Fibroblast of lung (primary cell): ENCODE results near the gene RNF227. TPM values are rescaled to one million over a fixed set of nuclear protein-coding genes. Genes with fewer than 3 reads are reported as not detected.
A peak's percentile ranks its signal among the peaks of the same experiment; 100 is the strongest.
"Not testable (repeated sequence)": the region's sequence is repeated elsewhere in the genome, so short reads cannot be mapped to it uniquely, and the experiment has no call there.

Experiments
- DNase-seq, 2 donors: peaks; one replicate each; pipeline versions ENCODE4 v3.0.0 to v3.0.0-alpha.2; 2010; ENCODE audit warnings: low read depth in 2 of 2
- H2AFZ ChIP-seq: 2 replicates; pipeline ENCODE4 v1.5.1; 2012; ENCODE audit warnings: low read length, control low read depth, inconsistent platforms
- H3K27ac ChIP-seq: 2 replicates; pipeline ENCODE4 v1.5.1; 2011; ENCODE audit warnings: low read length, control low read depth; ENCODE audit not compliant: insufficient read depth
- H3K27me3 ChIP-seq: 2 replicates; pipeline ENCODE4 v1.5.1; 2011; ENCODE audit warnings: mild to moderate bottlenecking, low read length; ENCODE audit not compliant: control insufficient read depth, insufficient read depth
- H3K36me3 ChIP-seq: 2 replicates; pipeline ENCODE4 v1.5.1; 2011; ENCODE audit warnings: low read length; ENCODE audit not compliant: control insufficient read depth, insufficient read depth
- H3K4me1 ChIP-seq: 2 replicates; pipeline ENCODE4 v1.5.1; 2011; ENCODE audit warnings: low read length; ENCODE audit not compliant: control insufficient read depth, insufficient read depth; ENCODE audit errors: extremely low read depth
- H3K4me2 ChIP-seq: 2 replicates; pipeline ENCODE4 v1.5.1; 2011; ENCODE audit warnings: low read length, control low read depth; ENCODE audit not compliant: insufficient read depth; ENCODE audit errors: extremely low read depth
- H3K4me3 ChIP-seq, 4 experiments: fragments of 200-600 bp in 1 of 4; sonication (generic) in 1 of 4; replicated peaks in 1 of 4; 2 replicates each; pipeline ENCODE4 v1.5.1; 2011 to 2016; ENCODE audit warnings: low read length in 4 of 4, low read depth in 3 of 4, mild to moderate bottlenecking in 3 of 4, control low read depth in 2 of 4, inconsistent platforms in 1 of 4, mixed read lengths in 1 of 4; ENCODE audit not compliant: insufficient read depth in 1 of 4; ENCODE audit errors: control extremely low read depth in 1 of 4
- H3K79me2 ChIP-seq: 2 replicates; pipeline ENCODE4 v1.5.1; 2012; ENCODE audit warnings: mild to moderate bottlenecking, low read length, inconsistent platforms; ENCODE audit not compliant: control insufficient read depth, insufficient read depth
- H3K9ac ChIP-seq: 2 replicates; pipeline ENCODE4 v1.5.1; 2011; ENCODE audit warnings: mild to moderate bottlenecking, low read length, control low read depth; ENCODE audit not compliant: insufficient read depth
- H3K9me3 ChIP-seq: 2 replicates; pipeline ENCODE4 v1.5.1; 2012; ENCODE audit warnings: low read depth, low read length; ENCODE audit not compliant: control insufficient read depth, insufficient read depth
- H4K20me1 ChIP-seq: 2 replicates; pipeline ENCODE4 v1.5.1; 2011; ENCODE audit warnings: low read length; ENCODE audit not compliant: control insufficient read depth, insufficient read depth; ENCODE audit errors: extremely low read depth
- EZH2 ChIP-seq: IDR thresholded peaks from 2 replicates; pipeline ENCODE4 v1.5.1; 2012; ENCODE audit warnings: low read length, control low read depth, mild to moderate bottlenecking; ENCODE audit errors: missing control alignments
- polyA plus RNA-seq, 2 donors: library from polyadenylated mRNA; depleted of rRNA in 1 of 2; stranded (reverse) in 1 of 2; unstranded in 1 of 2; fragments of >200 nt; gene quantifications; 2 replicates each; pipeline ENCODE4 v1.2.1, GENCODE V29; 2011 to 2012; ENCODE audit warnings: missing spikeins in 1 of 2
- total RNA-seq: library from RNA; depleted of rRNA; stranded (reverse); fragments of >200 nt; gene quantifications from 2 replicates; pipeline ENCODE4 v1.2.1, GENCODE V29; 2014
- TF ChIP-seq, protein P1 (sequence below), 2 donors: IDR thresholded peaks in 1 of 2; conservative IDR thresholded peaks in 1 of 2; 1 replicate in 1 of 2; 2 replicates in 1 of 2; pipeline ENCODE4 v1.5.1; 2011 to 2012; ENCODE audit warnings: low read length in 2 of 2, control low read depth in 1 of 2, inconsistent platforms in 1 of 2, low read depth in 1 of 2, mild to moderate bottlenecking in 1 of 2

RNF227 gene
- total and polyA plus RNA-seq, 2 donors (not counting 1 experiment from before 2014, with no cell fraction given), result 1.8 to 2.8 TPM

DNA sequence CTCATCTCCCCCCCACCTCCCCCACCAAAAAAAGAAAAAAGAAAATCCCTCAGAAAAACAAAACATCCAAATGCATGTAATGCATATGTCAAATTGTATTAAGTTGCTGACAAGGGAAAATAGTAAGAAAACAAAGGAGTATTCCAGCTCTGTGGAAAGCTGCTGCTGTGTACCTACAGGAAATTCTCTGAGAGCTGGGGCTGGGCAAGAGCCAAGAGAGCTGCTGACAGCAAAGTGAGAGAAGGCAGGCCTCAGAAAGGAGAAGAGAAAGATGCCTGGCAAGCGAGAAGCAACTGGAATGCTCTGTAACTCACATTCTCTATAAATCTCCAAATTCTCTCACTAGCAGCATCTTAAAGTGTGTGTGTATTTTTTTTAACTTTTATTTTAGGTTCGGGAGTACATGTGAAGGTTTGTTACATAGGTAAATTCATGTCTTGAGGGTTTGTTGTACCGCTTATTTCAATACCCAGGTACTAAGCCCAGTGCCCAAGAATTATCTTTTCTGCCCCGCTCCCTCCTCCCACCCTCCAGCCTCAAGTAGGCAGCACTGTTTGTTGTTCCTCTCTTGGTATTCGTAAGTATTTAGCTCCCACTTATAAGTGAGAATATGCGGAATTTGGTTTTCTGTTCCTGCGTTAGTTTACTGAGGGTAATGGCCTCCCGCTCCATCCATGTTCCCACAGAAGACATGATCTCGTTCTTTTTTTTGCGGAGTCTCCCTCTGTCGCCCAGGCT lies 40.3 kb upstream of the RNF227 start:
- Histone ChIP-seq H3K27ac (no peak overlapping the region), H3K79me2 (no peaks in the 10 kb centered on the region), H3K4me1 (no peaks in the 10 kb centered on the region), H4K20me1 (no peaks in the 10 kb centered on the region), H3K27me3 (no peaks in the 10 kb centered on the region), H3K9ac (no peak overlapping the region), H2AFZ (no peak overlapping the region), H3K4me3 (no peak overlapping the region), H3K4me2 (no peak overlapping the region), H3K9me3 (no peaks in the 10 kb centered on the region), H3K36me3 (no peaks in the 10 kb centered on the region)
- TF ChIP-seq EZH2, result no peak
- TF ChIP-seq, protein P1, sequence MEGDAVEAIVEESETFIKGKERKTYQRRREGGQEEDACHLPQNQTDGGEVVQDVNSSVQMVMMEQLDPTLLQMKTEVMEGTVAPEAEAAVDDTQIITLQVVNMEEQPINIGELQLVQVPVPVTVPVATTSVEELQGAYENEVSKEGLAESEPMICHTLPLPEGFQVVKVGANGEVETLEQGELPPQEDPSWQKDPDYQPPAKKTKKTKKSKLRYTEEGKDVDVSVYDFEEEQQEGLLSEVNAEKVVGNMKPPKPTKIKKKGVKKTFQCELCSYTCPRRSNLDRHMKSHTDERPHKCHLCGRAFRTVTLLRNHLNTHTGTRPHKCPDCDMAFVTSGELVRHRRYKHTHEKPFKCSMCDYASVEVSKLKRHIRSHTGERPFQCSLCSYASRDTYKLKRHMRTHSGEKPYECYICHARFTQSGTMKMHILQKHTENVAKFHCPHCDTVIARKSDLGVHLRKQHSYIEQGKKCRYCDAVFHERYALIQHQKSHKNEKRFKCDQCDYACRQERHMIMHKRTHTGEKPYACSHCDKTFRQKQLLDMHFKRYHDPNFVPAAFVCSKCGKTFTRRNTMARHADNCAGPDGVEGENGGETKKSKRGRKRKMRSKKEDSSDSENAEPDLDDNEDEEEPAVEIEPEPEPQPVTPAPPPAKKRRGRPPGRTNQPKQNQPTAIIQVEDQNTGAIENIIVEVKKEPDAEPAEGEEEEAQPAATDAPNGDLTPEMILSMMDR (conservative IDR thresholded peaks at IDR 0.05 in 1 of 2, IDR thresholded peaks at IDR 0.05 in 1 of 2; ENCODE audit: low read depth in 1 of 2, low read length in 2 of 2), result no peak
- DNase-seq, result peak in 1 of 2 donors; percentile 8

DNA sequence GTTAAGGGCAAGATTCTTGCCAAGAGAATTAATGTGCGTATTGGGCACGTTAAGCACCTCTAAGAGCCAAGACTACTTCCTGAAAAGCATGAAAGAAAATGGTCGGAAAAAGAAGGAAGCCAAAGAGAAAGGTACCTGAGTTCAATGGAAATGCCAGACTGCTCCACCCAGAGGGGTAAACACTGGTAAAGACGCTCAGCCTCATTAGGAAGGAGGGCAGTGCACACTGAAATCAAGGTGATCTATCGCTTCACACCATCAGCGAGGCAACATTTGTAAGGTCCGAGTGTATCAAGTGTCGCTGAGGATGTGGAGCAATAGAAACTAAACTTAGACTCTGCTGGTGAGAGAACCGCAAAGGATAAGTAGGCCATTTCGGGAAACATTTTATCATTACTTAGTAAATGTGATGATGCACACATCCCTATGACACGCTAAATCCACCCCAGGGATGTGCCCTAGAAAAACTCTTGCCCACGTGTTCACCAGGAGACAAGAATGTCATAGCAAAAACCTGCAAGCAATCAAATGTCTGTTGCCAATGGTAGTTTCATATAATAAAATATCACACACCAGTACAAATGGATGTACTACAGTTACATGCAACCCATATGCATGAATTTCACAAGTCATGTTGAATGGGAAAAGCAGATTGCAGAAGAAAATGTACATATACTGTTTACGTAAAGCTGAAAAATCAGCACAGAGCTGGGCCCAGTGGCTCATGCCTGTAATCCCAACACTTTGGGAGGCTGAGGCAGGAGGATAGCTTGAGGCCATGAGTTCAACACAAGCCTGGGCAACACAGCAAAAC lies 39.5 kb upstream of the RNF227 start:
- H2AFZ ChIP-seq, result no peak overlapping the region
- TF ChIP-seq EZH2, result no peak
- TF ChIP-seq, protein P1 (conservative IDR thresholded peaks at IDR 0.05 in 1 of 2, IDR thresholded peaks at IDR 0.05 in 1 of 2; ENCODE audit: low read depth in 1 of 2, low read length in 2 of 2), result no peak
- no peaks in the 10 kb centered on the region for H4K20me1 ChIP-seq
- no peaks in the 10 kb centered on the region for H3K79me2 ChIP-seq
- no peak overlapping the region for H3K4me2 ChIP-seq
- no peaks in the 10 kb centered on the region for H3K27me3 ChIP-seq
- no peaks in the 10 kb centered on the region for H3K36me3 ChIP-seq
- DNase-seq, result no peak
- H3K4me3 ChIP-seq, result no peak overlapping the region
- no peak overlapping the region for H3K27ac ChIP-seq
- H3K9ac ChIP-seq, result no peak overlapping the region
- no peaks in the 10 kb centered on the region for H3K4me1 ChIP-seq
- no peaks in the 10 kb centered on the region for H3K9me3 ChIP-seq

DNA sequence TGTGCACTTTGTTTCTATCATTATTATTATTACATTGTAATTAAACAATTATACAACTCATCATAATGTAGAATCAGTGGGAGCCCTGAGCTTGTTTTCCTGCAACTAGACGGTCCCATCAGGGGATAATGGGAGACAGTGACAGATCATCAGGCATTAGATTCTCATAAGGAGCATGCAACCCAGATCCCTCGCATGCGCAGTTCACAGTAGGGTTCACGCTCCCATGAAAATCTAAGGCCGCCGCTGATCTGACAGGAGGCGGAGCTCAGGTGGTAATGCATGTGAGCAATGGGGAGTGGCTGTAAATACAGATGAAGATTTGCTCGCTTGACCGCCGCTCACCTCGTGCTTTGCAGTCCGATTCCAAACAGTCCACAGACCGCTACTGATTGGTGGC lies 37.2 kb upstream of the RNF227 start:
- not testable (repeated sequence) for H3K27ac ChIP-seq, H3K4me1 ChIP-seq, H3K36me3 ChIP-seq, H3K27me3 ChIP-seq, H4K20me1 ChIP-seq, H2AFZ ChIP-seq, H3K79me2 ChIP-seq, H3K4me2 ChIP-seq, H3K9ac ChIP-seq, DNase-seq, H3K9me3 ChIP-seq, H3K4me3 ChIP-seq
